ENCODE results near the gene WASF2.
"Not testable (repeated sequence)": the region's sequence is repeated elsewhere in the genome, so short reads cannot be mapped to it uniquely, and the experiment has no call there.

The WASF2 gene

GRCh38 chr1:27393641-27394281, 96.2 kb downstream of the WASF2 start:
- no peak for DNase-seq

GRCh38 chr1:27392778-27393635, 97.0 kb downstream of the WASF2 start:
- no peak for DNase-seq

- peak; percentile 93 for DNase-seq
Measured at GRCh38 chr1:27392096-27392777, 97.7 kb downstream of the WASF2 start, which contains the start of gene GPR3. Gene GPR3 (plus strand): TSS chr1:27392622. CDS start chr1:27393799, 1,177 bp downstream.

- peak; percentile 7 for DNase-seq
Measured at GRCh38 chr1:27391511-27392095, 98.4 kb downstream of the WASF2 start.

GRCh38 chr1:27388337-27389005, 101.5 kb downstream of the WASF2 start:
- DNase-seq, result peak; percentile 65

GRCh38 chr1:27384797-27385196, 105.2 kb downstream of the WASF2 start:
- DNase-seq, result not testable (repeated sequence)

GRCh38 chr1:27383661-27384060, 106.3 kb downstream of the WASF2 start:
- no peak for DNase-seq

GRCh38 chr1:27383039-27383605, 106.8 kb downstream of the WASF2 start, which contains the start of gene CD164L2:
Gene CD164L2 (minus strand): TSS chr1:27383333. CDS start chr1:27383239, 94 bp downstream.
- peak; percentile 24 for DNase-seq

GRCh38 chr1:27381969-27382762, 107.8 kb downstream of the WASF2 start:
- DNase-seq, result no peak

GRCh38 chr1:27380766-27381733, 108.9 kb downstream of the WASF2 start:
- no peak for DNase-seq

GRCh38 chr1:27380224-27380623, 109.7 kb downstream of the WASF2 start:
- DNase-seq, result no peak

GRCh38 chr1:27379564-27380122, 110.3 kb downstream of the WASF2 start:
- no peak for DNase-seq

- DNase-seq, result no peak
Measured at GRCh38 chr1:27377760-27378495, 112.0 kb downstream of the WASF2 start.

GRCh38 chr1:27374362-27375086, 115.4 kb downstream of the WASF2 start, which contains the start of gene FCN3:
Gene FCN3 (minus strand): TSS chr1:27374824. CDS start chr1:27374818, 6 bp downstream.
- no peak for DNase-seq

GRCh38 chr1:27372808-27373690, 116.9 kb downstream of the WASF2 start:
- DNase-seq, result no peak

GRCh38 chr1:27372022-27372807, 117.8 kb downstream of the WASF2 start:
- no peak for DNase-seq

Data from effector CD8-positive, alpha-beta T cell (primary cell).